Measurements from ENCODE around the gene UPF1.

- TF ChIP-seq CTCF (conservative IDR thresholded peaks at IDR 0.05) (no peak), EZH2 (IDR thresholded peaks at IDR 0.05; ENCODE audit: low read depth) (no peak)
These were observed 31.4 kb downstream of the UPF1 start for GRCh38 chr19:18862976-18863842.
